Measurements from ENCODE around the gene HIPK2.

DNA sequence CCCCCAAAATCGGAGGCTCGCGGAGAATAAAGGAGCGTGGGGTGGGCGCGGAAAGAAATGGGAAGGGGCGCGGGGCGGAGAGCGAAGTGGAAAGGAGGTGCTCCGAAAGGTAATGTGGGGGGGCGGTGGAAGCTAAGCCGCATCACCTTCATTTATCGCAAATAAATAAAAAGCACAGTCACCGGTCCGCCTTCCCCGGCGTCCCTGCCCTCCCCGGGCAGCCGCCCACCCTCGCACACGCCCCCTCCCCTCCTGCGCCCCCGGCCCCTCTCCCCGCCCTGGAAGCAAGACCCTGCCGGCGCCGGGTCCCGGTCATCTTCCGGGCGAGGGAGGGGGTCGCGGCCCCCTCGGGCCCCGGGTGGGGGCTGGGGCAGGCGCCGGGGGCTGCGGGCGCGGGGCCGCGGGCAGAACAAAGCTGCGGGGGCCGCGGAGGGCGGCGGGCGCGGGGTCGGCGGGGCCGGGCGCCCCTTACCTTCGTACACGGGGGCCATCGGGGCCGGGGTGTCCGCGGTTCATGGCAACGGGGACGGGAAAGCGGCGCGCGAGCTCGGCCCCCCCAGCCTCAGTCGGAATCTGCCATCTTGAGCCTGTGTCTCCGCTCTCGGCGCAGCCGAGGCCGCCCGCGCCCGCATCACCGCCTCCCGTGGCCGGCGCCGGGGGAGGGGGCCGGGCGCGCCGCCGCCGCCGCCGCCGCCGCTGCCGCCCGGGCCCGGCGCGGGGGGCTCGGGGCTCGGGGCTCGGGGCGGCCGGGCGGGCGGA is 486 bp downstream of the HIPK2 start:
- TF ChIP-seq, protein P1, sequence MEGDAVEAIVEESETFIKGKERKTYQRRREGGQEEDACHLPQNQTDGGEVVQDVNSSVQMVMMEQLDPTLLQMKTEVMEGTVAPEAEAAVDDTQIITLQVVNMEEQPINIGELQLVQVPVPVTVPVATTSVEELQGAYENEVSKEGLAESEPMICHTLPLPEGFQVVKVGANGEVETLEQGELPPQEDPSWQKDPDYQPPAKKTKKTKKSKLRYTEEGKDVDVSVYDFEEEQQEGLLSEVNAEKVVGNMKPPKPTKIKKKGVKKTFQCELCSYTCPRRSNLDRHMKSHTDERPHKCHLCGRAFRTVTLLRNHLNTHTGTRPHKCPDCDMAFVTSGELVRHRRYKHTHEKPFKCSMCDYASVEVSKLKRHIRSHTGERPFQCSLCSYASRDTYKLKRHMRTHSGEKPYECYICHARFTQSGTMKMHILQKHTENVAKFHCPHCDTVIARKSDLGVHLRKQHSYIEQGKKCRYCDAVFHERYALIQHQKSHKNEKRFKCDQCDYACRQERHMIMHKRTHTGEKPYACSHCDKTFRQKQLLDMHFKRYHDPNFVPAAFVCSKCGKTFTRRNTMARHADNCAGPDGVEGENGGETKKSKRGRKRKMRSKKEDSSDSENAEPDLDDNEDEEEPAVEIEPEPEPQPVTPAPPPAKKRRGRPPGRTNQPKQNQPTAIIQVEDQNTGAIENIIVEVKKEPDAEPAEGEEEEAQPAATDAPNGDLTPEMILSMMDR (conservative IDR thresholded peaks at IDR 0.05; ENCODE audit: low read length): no peak
- no peak for TF ChIP-seq EZH2phosphoT487 (IDR thresholded peaks at IDR 0.05; ENCODE audit: borderline replicate concordance, low read depth, low read length)
